Measurements from ENCODE around the gene ADIPOR2. TPM values are rescaled to one million over a fixed set of nuclear protein-coding genes. Genes with fewer than 3 reads are reported as not detected.

ADIPOR2 gene
- total and polyA plus RNA-seq, 10 of the 15 experiments (the other 5 are each of a cell fraction or from before 2014, with no cell fraction given), result 8.6 to 65.0 (median 38.0) TPM

DNA sequence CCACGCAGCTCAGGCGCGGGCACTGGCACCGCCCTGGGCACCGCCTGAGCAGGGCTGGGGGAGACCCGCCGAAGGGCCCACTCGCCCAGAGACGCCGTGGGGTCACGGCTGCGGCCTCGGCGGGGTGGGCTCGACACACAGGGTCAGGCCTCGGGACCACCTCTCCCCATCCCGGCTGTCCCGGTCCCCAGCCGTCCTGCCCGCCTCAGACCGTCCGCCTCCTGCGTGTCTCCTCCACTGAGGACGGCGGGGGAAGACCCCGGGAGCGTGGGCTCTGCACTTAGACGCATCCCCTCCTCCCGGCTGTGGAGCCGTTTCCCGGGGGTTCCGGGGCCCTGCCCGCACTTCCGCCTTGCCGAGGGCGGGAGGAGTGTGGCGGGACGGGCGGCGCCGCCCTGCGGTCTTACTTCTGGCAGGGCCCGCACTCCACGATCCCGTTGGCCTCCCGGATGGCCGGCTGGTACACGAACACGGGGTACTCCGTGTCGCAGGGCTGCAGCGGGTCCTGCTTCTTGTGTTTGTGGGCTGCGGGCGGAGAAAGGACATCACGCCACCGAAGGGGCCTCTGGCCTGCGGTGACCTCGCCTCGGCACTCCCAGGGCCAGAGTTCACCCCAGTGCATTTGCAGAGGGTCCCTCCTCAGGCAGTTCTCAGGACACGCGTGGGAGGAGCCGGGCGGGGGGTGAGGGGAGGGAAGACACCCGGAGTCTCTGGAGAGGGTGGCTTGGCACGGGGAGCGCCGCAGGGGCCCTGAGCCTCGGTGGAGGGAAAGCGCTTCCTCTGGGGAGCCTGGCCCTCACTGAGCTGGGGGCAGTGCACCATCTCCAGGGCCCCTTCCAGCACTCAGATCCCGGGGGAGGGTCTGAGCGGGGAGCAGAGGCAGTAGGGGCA, 106.4 kb downstream of the ADIPOR2 start (continued):
- TF ChIP-seq, protein P1, sequence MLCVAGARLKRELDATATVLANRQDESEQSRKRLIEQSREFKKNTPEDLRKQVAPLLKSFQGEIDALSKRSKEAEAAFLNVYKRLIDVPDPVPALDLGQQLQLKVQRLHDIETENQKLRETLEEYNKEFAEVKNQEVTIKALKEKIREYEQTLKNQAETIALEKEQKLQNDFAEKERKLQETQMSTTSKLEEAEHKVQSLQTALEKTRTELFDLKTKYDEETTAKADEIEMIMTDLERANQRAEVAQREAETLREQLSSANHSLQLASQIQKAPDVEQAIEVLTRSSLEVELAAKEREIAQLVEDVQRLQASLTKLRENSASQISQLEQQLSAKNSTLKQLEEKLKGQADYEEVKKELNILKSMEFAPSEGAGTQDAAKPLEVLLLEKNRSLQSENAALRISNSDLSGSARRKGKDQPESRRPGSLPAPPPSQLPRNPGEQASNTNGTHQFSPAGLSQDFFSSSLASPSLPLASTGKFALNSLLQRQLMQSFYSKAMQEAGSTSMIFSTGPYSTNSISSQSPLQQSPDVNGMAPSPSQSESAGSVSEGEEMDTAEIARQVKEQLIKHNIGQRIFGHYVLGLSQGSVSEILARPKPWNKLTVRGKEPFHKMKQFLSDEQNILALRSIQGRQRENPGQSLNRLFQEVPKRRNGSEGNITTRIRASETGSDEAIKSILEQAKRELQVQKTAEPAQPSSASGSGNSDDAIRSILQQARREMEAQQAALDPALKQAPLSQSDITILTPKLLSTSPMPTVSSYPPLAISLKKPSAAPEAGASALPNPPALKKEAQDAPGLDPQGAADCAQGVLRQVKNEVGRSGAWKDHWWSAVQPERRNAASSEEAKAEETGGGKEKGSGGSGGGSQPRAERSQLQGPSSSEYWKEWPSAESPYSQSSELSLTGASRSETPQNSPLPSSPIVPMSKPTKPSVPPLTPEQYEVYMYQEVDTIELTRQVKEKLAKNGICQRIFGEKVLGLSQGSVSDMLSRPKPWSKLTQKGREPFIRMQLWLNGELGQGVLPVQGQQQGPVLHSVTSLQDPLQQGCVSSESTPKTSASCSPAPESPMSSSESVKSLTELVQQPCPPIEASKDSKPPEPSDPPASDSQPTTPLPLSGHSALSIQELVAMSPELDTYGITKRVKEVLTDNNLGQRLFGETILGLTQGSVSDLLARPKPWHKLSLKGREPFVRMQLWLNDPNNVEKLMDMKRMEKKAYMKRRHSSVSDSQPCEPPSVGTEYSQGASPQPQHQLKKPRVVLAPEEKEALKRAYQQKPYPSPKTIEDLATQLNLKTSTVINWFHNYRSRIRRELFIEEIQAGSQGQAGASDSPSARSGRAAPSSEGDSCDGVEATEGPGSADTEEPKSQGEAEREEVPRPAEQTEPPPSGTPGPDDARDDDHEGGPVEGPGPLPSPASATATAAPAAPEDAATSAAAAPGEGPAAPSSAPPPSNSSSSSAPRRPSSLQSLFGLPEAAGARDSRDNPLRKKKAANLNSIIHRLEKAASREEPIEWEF (IDR thresholded peaks at IDR 0.05; ENCODE audit: insufficient replicate concordance, low read depth, low read length), result no peak
- TF ChIP-seq KLF5 (IDR thresholded peaks at IDR 0.05; ENCODE audit: partially characterized antibody), result no peak
- TF ChIP-seq POLR2A (IDR thresholded peaks at IDR 0.05; ENCODE audit: low read depth, low read length), result peak; percentile 69
- no peak for TF ChIP-seq SUZ12 (IDR thresholded peaks at IDR 0.05; ENCODE audit: unreplicated experiment)

Measured in GM12878 (cell line).